Activated CD8-positive, alpha-beta memory T cell treated with anti-CD3 and anti-CD28 coated beads, Interleukin-2, amount 50 U/mL, for 1 hour (primary cell): Measurements from ENCODE around the gene PPIB.
A peak's percentile ranks its signal among the peaks of the same experiment; 100 is the strongest.

ENCODE experiments used
- DNase-seq: peaks from one replicate; pipeline ENCODE4 v3.0.0-alpha.2; 2020; ENCODE audit errors: extremely low read depth

The PPIB gene

DNA sequence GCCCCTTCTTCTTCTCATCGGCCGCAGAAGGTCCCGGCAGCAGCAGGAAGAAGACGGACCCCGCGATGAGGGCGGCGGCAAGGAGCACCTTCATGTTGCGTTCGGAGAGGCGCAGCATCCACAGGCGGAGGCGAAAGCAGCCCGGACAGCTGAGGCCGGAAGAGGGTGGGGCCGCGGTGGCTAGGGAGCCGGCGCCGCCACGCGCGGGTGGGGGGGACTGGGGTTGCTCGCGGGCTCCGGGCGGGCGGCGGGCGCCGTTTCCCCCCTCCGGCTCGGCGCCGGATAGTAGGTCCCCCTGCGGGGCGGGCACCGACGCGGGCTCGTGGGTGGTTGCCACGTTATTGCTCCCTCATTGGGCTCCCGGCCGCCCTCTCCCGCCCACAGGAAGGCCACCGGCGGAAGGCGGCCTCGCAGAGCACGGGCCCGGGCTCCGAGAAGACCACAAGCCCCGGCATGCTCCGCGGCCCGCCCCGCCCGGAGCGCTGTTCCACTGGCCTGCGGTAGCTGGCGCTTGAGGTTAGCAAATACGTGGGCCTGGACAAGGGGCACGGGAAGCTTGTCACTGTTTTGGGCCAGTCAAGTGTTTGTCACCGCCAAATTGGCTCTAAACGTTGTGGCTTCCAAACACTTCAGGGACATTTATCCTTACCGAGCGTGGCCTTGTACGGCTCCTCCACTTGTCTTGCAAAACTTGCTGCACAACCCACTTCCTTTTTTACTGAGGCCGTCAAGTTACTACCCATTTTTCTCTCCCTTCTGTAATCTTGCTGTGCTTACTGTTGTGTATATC is at the start of gene PPIB:
Gene PPIB (minus strand): TSS at position 154 of the 790 bp plus-strand sequence. CDS start 36 bp downstream, at position 118.
- DNase-seq, result peak; percentile 81

GRCh38 chr15:64211696-64212095 is 48.9 kb upstream of the PPIB start:
- no peak for DNase-seq

- no peak for DNase-seq
These were observed 47.5 kb upstream of the PPIB start for GRCh38 chr15:64210371-64210770.

DNA sequence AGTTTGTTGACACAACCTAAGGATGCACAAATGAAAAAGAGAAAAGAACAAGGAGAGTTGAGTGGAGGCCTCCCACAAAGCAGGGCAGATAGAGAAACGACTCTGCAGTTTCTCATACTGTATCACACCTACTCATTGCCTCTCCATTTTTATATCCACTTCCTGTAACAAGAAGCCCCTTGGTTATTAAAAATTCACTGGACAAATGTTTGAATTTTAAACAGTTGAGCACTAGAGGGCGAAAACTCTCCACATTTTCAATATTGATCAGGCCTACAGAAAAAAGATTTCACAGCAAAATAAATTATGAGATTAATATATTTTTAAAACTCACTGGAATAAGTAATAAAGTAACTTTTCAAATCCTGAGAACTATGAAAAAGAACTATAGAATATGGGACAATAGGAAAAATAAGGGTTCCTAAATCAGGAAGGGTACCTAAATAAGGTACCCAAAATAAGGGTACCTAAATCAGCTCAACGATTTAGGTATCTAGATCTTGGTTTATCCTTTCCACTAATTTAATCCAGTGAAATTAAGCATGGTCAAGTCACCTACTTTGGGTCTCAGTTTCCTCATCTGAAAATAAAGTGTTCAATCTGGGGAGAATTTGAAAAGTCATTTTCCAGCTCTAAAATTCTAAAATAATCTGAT is 47.0 kb upstream of the PPIB start:
- no peak for DNase-seq

DNA sequence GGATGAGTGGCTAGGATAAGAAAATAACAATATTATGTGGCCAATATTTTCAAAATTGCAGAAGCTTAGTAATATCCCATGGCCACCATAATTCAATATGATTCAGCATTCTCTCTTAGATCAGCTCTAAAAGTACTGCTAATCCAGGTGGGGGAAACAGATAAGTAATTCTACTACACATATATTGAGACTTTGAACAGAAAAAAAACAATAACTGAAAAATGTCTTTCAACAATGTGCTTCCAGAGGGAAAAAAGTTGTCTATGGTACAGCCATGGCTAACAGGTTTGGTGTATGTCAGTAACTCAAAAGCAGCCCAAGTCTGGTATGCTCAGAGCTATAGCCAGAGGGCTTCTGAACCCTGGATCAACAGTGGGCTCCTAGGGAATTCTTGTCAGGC is 42.4 kb upstream of the PPIB start:
- DNase-seq, result no peak

GRCh38 chr15:64197425-64197824 is 34.6 kb upstream of the PPIB start:
- DNase-seq, result no peak

DNA sequence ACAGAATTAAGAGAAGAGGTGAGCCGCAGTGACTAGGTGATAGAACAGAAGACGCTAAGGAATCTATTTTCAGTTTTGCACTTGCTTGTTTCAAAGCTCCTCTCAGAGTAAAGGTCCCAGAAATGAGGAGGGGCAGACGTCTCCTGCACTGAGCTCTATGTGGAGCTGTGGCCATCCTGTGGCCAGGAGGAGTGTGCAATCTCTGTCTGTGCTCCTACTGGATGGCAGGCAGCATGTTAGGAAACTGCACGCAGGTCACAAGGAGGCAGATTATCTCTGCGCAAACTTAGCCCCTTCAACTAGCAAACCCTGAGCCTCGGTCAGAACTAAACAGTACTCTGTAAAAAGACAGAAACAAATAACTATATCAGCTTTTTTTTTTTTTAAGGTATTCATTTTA is 31.1 kb upstream of the PPIB start:
- DNase-seq, result no peak

DNA sequence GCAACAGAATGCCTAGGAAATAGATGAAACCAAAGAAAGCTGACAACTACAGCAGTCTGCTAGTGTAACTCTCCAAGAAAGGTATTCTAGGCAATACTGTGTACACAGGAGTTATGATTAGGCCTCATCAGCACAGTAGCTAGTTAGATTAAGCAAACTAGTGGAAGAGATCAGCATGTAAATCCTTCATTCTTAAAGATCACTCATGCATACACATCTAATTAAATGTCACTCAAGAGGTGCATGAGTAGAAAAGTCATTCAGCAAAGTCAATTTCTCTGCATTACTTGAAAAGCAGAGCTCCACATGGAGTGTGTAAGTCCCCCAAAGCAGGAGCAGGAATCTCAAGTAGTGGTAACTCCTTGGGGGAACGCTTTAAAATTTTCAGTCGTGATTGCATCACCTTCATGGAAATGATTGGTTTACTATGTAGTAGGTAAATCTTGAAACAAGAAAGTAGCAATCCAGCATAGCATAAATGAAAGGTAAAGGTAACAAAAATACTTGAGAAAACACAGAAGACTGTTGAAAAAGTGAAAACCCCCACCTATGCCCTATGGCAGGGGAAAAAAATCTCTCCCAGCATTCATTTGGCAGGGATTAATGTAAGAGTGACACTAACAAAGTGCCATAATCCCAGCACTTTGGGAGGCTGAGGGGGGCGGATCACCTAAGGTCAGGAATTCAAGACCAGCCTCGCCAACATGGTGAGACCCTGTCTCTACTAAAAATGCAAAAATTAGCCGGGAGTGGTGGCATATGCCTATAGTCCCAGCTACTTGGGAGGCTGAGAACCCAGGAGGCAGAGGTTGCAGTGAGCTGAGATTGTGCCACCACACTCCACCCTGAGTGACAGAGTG is 29.4 kb upstream of the PPIB start:
- DNase-seq, result no peak

GRCh38 chr15:64187396-64188191 is 24.8 kb upstream of the PPIB start:
- no peak for DNase-seq

DNA sequence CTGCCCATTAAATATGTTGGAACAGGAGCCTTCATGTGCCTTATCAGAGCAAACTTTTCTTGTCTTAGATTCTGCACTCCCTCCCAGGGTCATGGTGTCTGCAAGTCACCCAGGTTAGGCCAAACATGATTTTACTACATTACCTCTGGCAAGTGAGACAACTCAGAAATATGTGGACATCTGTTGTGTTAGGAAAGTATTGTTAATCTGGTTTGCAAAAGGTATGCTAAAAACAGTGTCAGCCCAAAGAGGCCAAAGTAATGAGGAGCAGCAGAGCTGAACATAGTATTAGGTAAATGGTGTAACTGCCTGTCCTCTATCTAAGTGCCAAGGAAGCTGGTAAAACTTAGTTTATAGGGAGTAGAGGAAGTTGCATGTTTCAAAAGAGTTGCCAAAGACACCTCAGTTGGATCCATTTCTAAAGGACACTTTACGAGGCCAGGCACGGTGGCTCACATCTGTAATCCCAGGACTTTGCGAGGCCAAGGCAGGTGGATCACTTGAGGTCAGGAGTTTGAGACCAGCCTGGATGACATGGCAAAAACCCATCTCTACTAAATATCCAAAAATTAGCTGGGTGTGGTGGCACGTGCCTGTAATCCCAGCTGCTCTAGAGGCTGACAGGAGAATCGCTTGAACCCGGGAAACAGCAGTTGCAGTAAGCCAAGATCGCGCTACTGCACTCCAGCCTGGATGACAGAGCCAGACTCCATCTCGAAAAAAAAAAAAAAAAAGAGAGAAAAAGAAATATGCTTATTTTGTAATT is 22.5 kb upstream of the PPIB start:
- no peak for DNase-seq

DNA sequence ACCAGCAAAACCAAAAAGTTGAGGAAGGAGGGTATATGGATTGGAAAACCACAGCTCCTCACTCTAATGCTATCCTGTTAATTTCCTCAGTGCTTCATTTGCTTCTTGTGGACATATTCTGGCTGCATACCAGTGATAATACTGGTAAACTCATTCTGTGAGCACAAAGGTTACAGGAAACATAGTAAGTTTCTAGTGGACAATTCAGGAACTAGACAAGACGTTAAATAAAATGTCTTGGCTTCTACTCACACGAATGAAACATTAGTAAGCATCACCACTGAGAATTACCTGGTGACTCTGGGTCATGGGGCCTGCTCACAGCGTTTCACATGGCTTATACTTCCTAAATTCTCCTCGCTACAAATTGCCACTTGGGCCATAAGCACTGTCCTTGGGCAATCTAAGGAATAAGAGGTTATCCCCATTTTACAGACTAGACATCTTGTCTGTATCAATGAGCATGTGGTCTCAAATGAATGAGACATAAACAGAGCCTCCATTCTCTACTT is 20.1 kb upstream of the PPIB start:
- no peak for DNase-seq

DNA sequence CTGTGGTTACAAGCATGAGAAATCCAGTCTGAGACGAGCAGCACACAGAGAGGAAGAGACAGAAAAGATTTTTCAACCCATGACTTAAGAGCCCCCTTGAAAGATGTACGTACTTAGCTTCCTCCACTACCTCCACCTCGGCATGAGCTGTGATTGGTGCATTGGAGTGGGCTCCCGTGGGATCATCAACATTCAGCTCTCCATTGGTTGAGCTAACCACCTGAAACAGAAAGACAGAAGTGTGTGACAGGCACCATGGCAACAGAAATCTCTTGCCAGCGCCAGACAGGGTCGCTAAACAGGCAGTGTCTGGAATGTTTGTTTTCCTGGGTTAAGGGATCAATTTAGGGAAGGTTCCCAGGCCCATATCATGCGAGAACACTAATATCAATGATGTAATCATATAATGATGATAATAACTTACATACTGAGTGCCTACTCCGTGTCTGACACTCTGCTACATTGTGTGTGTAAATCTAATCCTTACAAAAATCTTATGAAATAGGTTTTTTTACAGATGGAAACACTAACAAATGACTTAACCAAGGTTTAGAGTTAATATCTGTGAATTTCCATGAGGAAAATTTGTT is 17.5 kb upstream of the PPIB start:
- no peak for DNase-seq

DNA sequence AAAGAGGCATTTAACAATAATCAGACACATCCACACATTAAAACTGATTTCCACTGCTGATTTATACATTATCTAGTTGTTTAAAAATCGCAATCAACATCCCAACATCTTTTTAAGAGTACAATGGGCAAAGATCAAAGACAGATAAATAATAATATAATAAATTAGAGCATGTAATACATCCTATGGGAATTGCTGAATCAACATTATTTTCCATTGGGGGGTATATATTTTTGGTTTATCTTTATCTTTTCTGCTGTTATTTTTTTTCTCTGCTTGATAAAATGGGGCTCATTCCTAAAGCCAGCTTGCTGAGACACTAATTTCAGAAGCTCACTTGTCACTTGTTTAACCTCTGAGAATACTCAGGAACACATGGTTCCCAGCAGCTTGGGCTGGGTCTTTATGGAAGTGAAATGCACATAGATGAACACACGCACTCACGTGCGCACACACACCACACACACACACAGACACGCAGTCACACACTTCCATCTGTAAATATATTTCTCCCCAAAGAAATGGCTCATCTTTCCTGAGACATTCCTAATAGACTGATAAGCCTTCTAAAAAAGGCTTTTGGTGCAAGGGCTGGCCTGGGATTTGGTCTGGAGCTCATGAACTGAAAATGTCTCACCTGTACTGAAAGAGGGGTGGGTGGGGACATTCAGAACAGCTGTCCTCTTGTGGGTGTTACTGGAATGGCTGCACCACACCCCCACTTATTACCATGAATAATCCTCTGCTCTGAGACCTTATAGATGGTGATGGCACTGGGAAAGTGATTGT is 3.5 kb upstream of the PPIB start:
- no peak for DNase-seq

DNA sequence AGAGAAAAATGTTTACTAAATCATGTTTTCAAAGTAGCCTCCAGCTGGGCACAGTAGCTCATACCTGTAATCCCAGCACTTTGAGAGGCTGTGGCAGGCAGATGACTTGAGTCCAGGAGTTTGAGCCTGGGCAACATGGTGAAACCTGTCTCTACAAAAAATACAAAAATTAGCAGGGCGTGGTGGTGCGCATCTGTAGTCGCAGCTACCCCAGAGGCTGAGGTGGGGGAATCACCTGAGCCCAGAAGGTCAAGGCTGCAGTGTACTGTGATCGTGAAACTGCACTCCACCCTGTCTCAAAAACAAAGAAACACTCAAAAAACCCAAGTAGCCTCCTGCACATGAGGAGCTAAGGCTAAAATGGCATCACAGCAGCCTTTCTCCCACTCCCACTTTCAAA is 1.6 kb upstream of the PPIB start:
- DNase-seq, result no peak

DNA sequence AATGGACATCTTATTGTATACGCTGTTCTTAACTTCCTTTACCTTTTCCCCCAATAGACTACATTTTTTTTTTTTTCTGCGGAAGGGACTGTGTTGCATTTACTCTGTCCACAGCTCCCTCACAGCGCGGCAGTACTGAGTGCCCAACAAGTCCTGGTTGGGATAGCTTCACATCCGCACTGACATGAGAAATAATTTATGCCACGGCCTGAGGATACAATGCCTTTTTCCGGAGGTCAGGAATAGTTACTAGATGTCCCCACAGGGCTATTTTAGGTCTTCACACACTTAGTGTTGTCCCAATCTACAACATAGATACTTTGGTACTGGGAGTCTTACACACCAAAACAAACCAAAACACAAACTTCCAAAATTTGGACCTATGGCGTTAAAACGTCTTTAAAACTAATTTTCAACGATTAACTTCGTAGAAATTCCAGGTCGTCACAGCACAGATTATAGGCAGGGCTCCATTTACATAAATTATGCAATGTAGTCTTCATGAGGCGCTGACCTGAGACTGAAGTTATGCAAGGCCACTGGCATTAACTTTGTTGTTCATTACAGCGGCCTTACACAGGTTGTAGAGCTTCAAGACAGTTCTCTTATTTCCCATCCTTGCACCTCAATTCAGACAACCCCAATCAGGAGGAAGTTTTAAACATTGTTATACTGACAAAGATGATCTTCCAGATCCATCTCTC is 989 bp upstream of the PPIB start:
- DNase-seq, result no peak

DNA sequence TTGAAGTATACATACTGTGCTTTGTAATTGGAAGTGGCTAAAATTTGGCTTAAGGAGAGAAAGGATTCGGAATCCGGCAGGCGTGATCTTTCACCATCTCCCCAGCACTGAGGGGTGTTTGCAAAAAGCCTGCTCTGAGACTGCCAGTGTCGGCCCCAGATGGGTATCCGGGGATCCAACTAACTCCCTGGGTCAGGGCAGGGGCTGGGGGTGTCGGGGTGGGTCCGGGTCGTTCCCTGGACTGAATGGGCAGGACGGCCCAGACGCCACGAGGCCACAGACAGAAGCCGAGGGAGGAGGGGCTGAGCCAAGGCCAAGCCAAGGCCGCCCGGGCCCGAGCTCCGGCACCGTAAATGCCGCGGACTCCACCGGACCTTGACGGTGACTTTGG is 349 bp downstream of the PPIB start:
- DNase-seq, result no peak

GRCh38 chr15:64161688-64162477 is 939 bp downstream of the PPIB start:
- DNase-seq, result no peak
